ENCODE measurements around the gene RNASE7. TPM values are rescaled to one million over a fixed set of nuclear protein-coding genes. Genes with fewer than 3 reads are reported as not detected.

Gene RNASE7
- total RNA-seq, 2 donors from 2014 or later: not detected

DNA sequence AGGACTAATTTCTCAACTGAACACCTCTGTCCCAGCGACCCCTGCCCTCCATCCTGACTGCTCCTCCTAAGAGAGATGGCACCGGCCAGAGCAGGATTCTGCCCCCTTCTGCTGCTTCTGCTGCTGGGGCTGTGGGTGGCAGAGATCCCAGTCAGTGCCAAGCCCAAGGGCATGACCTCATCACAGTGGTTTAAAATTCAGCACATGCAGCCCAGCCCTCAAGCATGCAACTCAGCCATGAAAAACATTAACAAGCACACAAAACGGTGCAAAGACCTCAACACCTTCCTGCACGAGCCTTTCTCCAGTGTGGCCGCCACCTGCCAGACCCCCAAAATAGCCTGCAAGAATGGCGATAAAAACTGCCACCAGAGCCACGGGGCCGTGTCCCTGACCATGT lies 756 bp downstream of the RNASE7 start:
- no peaks in the 10 kb centered on the region for H3K9me3 ChIP-seq
- DNase-seq (ENCODE audit: low spot score): no peak
- H3K27ac ChIP-seq: no peak overlapping the region
- TF ChIP-seq, protein P1, sequence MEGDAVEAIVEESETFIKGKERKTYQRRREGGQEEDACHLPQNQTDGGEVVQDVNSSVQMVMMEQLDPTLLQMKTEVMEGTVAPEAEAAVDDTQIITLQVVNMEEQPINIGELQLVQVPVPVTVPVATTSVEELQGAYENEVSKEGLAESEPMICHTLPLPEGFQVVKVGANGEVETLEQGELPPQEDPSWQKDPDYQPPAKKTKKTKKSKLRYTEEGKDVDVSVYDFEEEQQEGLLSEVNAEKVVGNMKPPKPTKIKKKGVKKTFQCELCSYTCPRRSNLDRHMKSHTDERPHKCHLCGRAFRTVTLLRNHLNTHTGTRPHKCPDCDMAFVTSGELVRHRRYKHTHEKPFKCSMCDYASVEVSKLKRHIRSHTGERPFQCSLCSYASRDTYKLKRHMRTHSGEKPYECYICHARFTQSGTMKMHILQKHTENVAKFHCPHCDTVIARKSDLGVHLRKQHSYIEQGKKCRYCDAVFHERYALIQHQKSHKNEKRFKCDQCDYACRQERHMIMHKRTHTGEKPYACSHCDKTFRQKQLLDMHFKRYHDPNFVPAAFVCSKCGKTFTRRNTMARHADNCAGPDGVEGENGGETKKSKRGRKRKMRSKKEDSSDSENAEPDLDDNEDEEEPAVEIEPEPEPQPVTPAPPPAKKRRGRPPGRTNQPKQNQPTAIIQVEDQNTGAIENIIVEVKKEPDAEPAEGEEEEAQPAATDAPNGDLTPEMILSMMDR (IDR thresholded peaks at IDR 0.05): no peak
- no peaks in the 10 kb centered on the region for H3K36me3 ChIP-seq
- no peak overlapping the region for H3K4me3 ChIP-seq
- peaks cover 0 to 50% of the 10 kb centered on the region in 2 donors for H3K4me1 ChIP-seq
- no peaks in the 10 kb centered on the region for H3K27me3 ChIP-seq

DNA sequence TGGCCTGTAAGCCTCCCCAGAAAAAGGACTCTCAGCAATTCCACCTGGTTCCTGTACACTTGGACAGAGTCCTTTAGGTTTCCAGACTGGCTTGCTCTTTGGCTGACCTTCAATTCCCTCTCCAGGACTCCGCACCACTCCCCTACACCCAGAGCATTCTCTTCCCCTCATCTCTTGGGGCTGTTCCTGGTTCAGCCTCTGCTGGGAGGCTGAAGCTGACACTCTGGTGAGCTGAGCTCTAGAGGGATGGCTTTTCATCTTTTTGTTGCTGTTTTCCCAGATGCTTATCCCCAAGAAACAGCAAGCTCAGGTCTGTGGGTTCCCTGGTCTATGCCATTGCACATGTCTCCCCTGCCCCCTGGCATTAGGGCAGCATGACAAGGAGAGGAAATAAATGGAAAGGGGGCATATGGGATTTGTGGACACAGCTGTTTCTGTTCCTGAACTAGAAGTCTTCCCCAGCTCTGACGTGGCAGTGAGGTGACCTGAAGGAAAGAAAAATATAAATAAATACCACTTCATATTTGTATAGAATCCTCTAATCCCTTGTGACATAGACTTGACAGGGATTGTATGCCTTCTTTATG lies 1.3 kb downstream of the RNASE7 start:
- no peak overlapping the region for H3K4me3 ChIP-seq
- H3K36me3 ChIP-seq: no peaks in the 10 kb centered on the region
- TF ChIP-seq, protein P1 (IDR thresholded peaks at IDR 0.05): no peak
- no peak overlapping the region for H3K27ac ChIP-seq
- DNase-seq (ENCODE audit: low spot score): no peak
- no peaks in the 10 kb centered on the region for H3K9me3 ChIP-seq
- no peaks in the 10 kb centered on the region for H3K27me3 ChIP-seq
- H3K4me1 ChIP-seq: peaks cover 0 to 50% of the 10 kb centered on the region in 2 donors

DNA sequence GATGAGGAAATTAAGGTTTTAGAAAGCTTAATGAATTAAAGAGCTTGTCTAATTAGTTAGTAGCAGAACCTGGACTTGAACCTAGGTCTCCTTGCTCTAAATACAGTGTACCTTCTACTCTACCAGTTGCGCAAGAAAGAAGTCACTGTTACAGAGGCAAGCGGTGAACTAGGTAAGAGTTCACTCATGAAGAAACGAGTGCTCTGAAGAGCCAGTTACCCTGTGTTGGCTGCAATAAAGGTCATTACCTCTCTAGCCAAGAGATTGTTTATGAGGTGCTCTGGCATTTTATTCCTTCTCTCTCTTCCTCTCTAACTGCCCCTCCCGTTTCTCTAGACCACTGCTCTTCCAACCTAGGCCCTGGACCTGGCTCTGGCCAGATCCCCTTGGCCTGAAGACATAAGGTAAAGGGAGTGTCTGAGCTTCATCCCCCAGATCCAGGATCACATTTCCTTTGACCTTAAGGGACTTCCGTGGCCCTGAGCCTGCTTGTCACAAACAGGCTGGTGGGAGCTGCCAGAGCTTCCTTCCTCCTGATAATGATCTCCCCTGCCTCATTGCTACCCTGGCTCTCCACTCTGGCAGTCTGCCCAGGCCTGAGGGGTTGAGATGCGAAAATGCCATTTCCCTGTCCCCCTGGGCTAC lies 1.9 kb downstream of the RNASE7 start:
- H3K9me3 ChIP-seq: no peaks in the 10 kb centered on the region
- DNase-seq (ENCODE audit: low spot score): no peak
- no peak overlapping the region for H3K27ac ChIP-seq
- H3K36me3 ChIP-seq: no peaks in the 10 kb centered on the region
- TF ChIP-seq, protein P1 (IDR thresholded peaks at IDR 0.05): no peak
- no peak overlapping the region for H3K4me3 ChIP-seq
- H3K27me3 ChIP-seq: no peaks in the 10 kb centered on the region
- peaks cover 0 to 47% of the 10 kb centered on the region in 2 donors for H3K4me1 ChIP-seq

DNA sequence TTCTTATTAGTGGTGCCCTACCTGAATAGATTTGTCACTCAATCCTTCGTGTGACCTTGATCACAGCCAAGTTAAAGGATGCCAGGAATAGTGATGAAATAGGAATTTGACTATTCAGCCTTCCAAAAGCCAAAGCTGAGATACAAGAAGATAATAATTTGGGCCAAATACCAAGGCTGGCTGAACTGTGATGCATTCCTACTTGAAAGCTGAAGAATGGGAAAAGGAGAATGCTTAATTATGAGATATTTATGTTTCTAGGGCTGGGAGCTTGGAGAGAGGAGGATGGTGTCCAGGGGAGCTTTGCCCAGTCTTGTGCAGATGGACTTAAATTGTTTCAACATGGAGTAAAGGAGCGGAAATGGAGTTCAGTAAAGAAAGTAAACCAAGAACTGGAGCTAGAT lies 5.2 kb downstream of the RNASE7 start:
- Histone ChIP-seq H3K4me3 (no peak overlapping the region), H3K27ac (no peak overlapping the region)

DNA sequence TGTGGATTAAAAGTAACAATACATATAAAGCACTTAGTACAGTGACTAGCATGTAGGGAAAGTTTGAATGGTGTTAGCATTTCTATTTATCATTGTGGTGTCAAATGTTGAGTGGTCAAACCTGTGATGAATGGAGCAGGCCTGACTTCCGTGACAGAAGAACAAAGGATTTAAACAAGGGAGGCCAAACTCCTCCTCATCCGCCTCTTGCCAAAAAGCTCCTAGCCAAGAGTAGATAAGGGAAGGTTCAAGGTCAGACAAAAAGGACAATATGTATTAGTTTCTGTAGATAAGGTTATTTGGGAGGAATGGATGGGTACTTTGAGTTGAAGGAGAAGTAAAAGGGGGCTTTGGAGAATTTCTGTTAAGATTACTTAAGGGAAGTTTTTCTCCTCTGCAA lies 6.5 kb downstream of the RNASE7 start:
- H3K27me3 ChIP-seq: no peaks in the 10 kb centered on the region
- H3K9me3 ChIP-seq: no peaks in the 10 kb centered on the region
- no peaks in the 10 kb centered on the region for H3K36me3 ChIP-seq
- H3K4me1 ChIP-seq: peaks cover 0 to 22% of the 10 kb centered on the region in 2 donors
- TF ChIP-seq, protein P1 (IDR thresholded peaks at IDR 0.05): no peak
- no peak overlapping the region for H3K27ac ChIP-seq
- no peak overlapping the region for H3K4me3 ChIP-seq
- DNase-seq (ENCODE audit: low spot score): no peak

More for the DNA sequence above, 5.2 kb downstream of the RNASE7 start:
- TF ChIP-seq, protein P1 (IDR thresholded peaks at IDR 0.05): no peak
- no peak for DNase-seq (ENCODE audit: low spot score)
- H3K36me3 ChIP-seq: no peaks in the 10 kb centered on the region
- no peaks in the 10 kb centered on the region for H3K9me3 ChIP-seq
- H3K4me1 ChIP-seq: peaks cover 0 to 34% of the 10 kb centered on the region in 2 donors
- no peaks in the 10 kb centered on the region for H3K27me3 ChIP-seq

All from right atrium auricular region (tissue), 2 donors.